Urinary bladder (tissue), 4 donors: ENCODE measurements around the gene RNF220. TPM values are rescaled to one million over a fixed set of nuclear protein-coding genes. Genes with fewer than 3 reads are reported as not detected.

Source experiments
- DNase-seq: peaks from one replicate; pipeline ENCODE4 v3.0.0-alpha.2; 2015; ENCODE audit errors: extremely low spot score
- H3K27ac ChIP-seq: one replicate; pipeline ENCODE4 v1.5.1; 2013; ENCODE audit warnings: low read depth, mild to moderate bottlenecking, moderate library complexity
- H3K36me3 ChIP-seq: one replicate; pipeline ENCODE4 v1.6.1; 2013; ENCODE audit warnings: mild to moderate bottlenecking, moderate library complexity; ENCODE audit not compliant: insufficient read depth
- H3K4me1 ChIP-seq: one replicate; pipeline ENCODE4 v1.6.1; 2013; ENCODE audit warnings: mild to moderate bottlenecking, moderate library complexity; ENCODE audit not compliant: insufficient read depth
- H3K4me3 ChIP-seq: one replicate; pipeline ENCODE4 v1.5.1; 2013; ENCODE audit warnings: low read depth, low read length
- WGBS: extraction: QIAGEN DNeasy Blood & Tissue Kit; methylation state at CpG from one replicate; pipeline ENCODE4 v1.1.7; 2013; 5-methylcytosine and 5-hydroxymethylcytosine counted together
- polyA plus RNA-seq: library from polyadenylated mRNA; stranded (reverse); fragments of 200-250 nt; gene quantifications from one replicate; pipeline ENCODE4 v1.2.3, GENCODE V29; 2013
- total RNA-seq: library from RNA; depleted of rRNA; stranded (reverse); fragments of >200 nt; gene quantifications from one replicate; pipeline ENCODE4 v1.2.3, GENCODE V29; 2014
- donor health status: healthy with polysubstance abuse.
- donor health status: healthy.

Gene RNF220
- total and polyA plus RNA-seq, 2 donors: 17.3 to 89.6 TPM

DNA sequence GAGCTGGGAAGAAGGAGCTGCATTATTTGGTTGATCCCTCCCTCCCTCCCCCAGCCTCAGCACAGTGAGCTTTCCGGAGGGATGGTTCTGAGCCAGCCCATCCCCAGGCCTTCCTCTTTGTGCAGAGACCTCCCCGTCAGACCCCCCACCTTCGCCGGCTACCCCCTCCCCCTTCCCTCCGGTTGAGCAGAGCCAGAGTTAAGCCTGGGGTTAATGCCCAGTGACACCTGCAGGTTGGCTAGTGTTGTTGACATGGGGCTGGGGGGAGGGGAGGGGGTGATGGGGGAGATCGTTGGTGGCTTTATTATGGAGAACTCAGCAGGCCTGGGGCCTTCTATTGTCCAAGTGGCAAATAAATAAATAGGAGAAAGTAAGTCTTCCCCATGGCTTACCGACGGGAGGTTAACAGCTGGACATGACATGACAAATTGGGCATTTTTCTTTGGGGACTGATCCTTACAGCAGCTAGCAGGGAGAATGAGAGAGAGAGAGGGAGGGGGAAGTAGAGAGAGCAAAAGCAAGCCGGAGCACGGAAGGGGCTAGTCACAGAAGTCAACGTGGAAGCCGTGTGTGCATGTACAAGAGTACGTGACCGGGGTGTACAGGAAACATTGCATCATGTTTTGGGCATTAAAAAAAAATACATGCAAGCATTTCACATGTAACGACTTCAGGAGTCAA lies 138.1 kb downstream of the RNF220 start:
- H3K27ac ChIP-seq: no peak overlapping the region
- no peaks in the 10 kb centered on the region for H3K36me3 ChIP-seq
- no peaks in the 10 kb centered on the region for H3K4me1 ChIP-seq
- WGBS: 23% methylated on average over 15 of the region's 15 CpGs
- no peak overlapping the region for H3K4me3 ChIP-seq
- DNase-seq: no peak

- Histone ChIP-seq H3K36me3 (no peaks in the 10 kb centered on the region), H3K4me1 (no peaks in the 10 kb centered on the region), H3K27ac (no peak overlapping the region), H3K4me3 (no peak overlapping the region)
- 50% methylated on average over 7 of the region's 7 CpGs for WGBS
- no peak for DNase-seq
These were observed 138.7 kb downstream of the RNF220 start for GRCh38 chr1:44543786-44544185.

DNA sequence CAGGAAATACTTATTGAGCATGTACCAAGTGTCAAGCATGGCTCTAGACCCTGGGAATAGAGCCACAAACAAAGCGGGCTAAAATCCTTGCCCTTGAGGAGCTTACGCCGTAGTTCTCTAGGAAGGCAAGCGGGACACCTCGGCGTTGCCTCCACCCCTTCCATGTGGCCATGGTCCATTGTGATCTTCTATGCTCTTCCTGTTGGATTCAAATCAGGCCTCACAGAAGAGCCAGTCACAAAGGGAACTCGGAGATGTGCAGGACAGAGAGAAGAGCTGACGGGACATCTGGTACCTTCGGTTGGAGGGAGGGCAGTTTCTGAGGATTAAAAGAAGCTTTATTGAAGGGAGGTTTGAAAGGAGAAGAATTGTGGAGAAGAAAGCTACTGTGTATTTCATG lies 139.9 kb downstream of the RNF220 start:
- H3K27ac ChIP-seq: no peak overlapping the region
- H3K36me3 ChIP-seq: no peaks in the 10 kb centered on the region
- no peak overlapping the region for H3K4me3 ChIP-seq
- DNase-seq: no peak
- H3K4me1 ChIP-seq: no peaks in the 10 kb centered on the region
- WGBS: 82% methylated on average over 9 of the region's 9 CpGs

DNA sequence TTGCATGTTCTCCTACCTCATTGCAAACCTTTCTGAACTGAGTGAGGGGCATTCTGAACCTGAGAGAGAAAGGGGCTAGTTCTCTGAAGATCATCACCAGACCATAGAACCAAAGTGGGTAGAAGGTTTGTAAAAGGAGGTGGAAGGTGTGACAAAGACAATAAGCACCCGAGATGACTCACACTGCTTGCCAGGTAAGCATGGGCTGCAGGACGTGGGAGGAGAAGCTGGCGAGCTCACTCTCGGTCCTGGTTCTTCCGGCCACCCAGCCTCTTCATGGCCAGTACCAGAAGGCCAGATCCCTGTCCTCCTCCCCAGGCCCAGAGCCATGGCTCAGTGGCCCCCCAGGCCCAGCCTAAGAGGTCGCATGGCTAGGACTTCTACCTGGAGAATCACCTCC lies 140.9 kb downstream of the RNF220 start:
- DNase-seq: no peak
- no peak overlapping the region for H3K4me3 ChIP-seq
- WGBS: 69% methylated on average over 6 of the region's 6 CpGs
- no peaks in the 10 kb centered on the region for H3K36me3 ChIP-seq
- no peaks in the 10 kb centered on the region for H3K4me1 ChIP-seq
- H3K27ac ChIP-seq: no peak overlapping the region

- WGBS: 44% methylated on average over 10 of the region's 10 CpGs
- no peak overlapping the region for H3K27ac ChIP-seq
- DNase-seq: no peak
- H3K36me3 ChIP-seq: no peaks in the 10 kb centered on the region
- H3K4me1 ChIP-seq: no peaks in the 10 kb centered on the region
- no peak overlapping the region for H3K4me3 ChIP-seq
These were observed 141.5 kb downstream of the RNF220 start for GRCh38 chr1:44546403-44547053.

GRCh38 chr1:44547361-44547760 lies 142.3 kb downstream of the RNF220 start:
- no peak for DNase-seq

GRCh38 chr1:44547837-44548236 lies 142.8 kb downstream of the RNF220 start:
- 77% methylated on average over 8 of the region's 8 CpGs for WGBS
- no peak overlapping the region for H3K4me3 ChIP-seq
- DNase-seq: no peak
- no peaks in the 10 kb centered on the region for H3K4me1 ChIP-seq
- no peak overlapping the region for H3K27ac ChIP-seq
- no peaks in the 10 kb centered on the region for H3K36me3 ChIP-seq

More at GRCh38 chr1:44547361-44547760, 142.3 kb downstream of the RNF220 start:
- WGBS: 79% methylated on average over 6 of the region's 6 CpGs
- no peaks in the 10 kb centered on the region for H3K36me3 ChIP-seq
- H3K4me1 ChIP-seq: no peaks in the 10 kb centered on the region
- no peak overlapping the region for H3K27ac ChIP-seq
- H3K4me3 ChIP-seq: no peak overlapping the region

DNA sequence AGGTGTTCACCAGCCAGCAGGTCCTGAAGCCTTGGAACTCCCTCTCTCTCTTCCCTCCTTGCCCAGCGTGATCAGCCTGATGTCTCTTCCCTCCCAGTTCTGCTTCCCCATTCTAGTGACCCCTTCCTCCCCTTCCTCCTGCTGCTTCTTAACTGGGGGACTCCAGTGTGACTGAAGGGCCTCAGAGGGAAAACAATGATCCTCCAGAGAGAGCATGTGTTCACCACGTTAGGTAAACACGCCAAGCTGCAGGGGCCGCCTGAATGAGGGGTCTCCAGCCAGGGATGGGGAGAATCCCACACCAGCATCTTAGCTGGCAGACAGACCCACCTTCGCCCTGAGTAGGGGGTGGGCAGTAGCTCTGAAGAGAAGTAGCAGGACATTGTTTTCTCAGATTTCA lies 144.5 kb downstream of the RNF220 start:
- no peaks in the 10 kb centered on the region for H3K36me3 ChIP-seq
- DNase-seq: no peak
- WGBS: 61% methylated on average over 5 of the region's 5 CpGs

DNA sequence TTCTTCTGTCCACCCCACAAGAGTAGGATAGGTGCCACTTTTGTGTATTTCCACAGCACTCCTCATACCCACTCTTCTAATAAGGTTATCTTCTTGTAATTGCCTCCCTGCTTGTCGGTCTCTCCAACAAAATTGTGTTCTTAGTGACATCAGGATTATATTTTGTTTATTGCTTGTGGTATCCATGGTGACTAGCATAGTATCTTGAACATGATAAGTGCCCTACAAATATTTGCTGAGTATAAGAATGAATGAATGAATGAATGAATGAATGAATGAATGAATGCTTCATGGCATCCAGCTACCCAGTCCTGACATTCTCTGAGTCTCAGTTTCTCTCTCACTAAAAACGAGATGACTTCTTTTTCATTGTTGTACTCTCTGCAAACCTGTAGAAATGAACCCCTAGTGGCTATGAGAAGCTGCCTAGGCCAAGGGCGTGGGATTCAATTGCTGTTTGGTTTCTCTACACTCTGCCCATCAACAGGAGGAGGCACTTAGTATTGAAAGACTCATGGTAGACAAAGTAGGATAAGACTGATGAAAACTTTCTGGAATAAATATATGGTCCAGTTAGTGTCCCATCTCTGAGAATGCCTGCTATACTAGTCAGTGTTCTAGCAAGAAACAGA lies 148.2 kb downstream of the RNF220 start:
- Histone ChIP-seq H3K36me3 (no peaks in the 10 kb centered on the region), H3K27ac (no peak overlapping the region)
- 57% methylated on average over 3 of the region's 3 CpGs for WGBS

More for the DNA sequence above, 144.5 kb downstream of the RNF220 start:
- Histone ChIP-seq H3K27ac (no peak overlapping the region), H3K4me1 (no peaks in the 10 kb centered on the region), H3K4me3 (no peak overlapping the region)

GRCh38 chr1:44553771-44554170 lies 148.7 kb downstream of the RNF220 start:
- Histone ChIP-seq H3K27ac (no peak overlapping the region), H3K36me3 (no peaks in the 10 kb centered on the region), H3K4me3 (no peak overlapping the region), H3K4me1 (no peaks in the 10 kb centered on the region)
- no peak for DNase-seq
- 71% methylated on average over 6 of the region's 6 CpGs for WGBS

More for the DNA sequence above, 148.2 kb downstream of the RNF220 start:
- Histone ChIP-seq H3K4me3 (no peak overlapping the region), H3K4me1 (no peaks in the 10 kb centered on the region)
- no peak for DNase-seq

GRCh38 chr1:44554706-44555105 lies 149.7 kb downstream of the RNF220 start:
- H3K36me3 ChIP-seq: no peaks in the 10 kb centered on the region
- no peak overlapping the region for H3K4me3 ChIP-seq
- no peak overlapping the region for H3K27ac ChIP-seq
- H3K4me1 ChIP-seq: no peaks in the 10 kb centered on the region
- DNase-seq: no peak
- 64% methylated on average over 2 of the region's 2 CpGs for WGBS

DNA sequence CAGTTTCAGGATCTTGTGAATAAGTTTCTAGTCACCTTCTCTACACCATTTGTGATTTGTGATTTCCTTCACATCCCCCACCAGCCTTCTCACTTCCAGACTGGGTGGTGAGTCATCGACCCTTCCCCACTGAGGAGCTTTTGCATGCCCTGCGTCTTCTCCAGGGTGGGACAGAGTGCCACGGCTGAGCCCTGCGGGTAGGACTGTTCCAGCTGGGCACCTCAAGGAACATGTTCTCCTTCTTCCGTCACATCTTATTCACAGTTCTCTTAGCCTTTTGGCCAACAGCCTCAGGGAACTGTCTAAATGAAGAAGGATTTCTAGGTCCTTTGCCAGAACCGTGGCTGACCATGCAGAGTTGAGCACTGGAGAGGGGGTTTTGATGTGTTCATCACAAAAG lies 152.7 kb downstream of the RNF220 start:
- Histone ChIP-seq H3K4me1 (no peaks in the 10 kb centered on the region), H3K36me3 (no peaks in the 10 kb centered on the region), H3K4me3 (no peak overlapping the region), H3K27ac (no peak overlapping the region)
- 70% methylated on average over 6 of the region's 6 CpGs for WGBS
- DNase-seq: no peak

DNA sequence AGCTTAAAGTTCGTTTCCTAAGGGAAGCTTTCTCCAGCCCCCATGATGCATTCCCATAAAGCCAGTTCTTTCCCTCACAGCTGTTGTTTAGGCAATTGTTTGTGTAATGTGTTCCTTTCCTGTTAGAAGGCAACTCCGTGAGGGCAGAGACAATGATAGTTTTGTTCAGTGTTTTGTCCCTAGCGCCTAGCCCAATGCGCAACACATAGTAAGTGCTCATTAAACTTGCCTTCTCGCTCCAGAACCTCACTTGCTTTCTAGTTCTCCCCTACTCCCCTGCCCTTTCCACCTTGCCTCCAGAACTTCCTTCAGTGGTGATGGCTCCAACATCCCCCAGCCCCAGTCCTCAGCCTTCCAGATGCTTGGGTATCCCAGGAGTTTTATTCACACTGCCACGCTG lies 153.8 kb downstream of the RNF220 start:
- H3K4me3 ChIP-seq: no peak overlapping the region
- H3K36me3 ChIP-seq: no peaks in the 10 kb centered on the region
- 67% methylated on average over 6 of the region's 6 CpGs for WGBS
- DNase-seq: no peak
- H3K27ac ChIP-seq: no peak overlapping the region
- no peaks in the 10 kb centered on the region for H3K4me1 ChIP-seq

GRCh38 chr1:44559330-44559729 lies 154.3 kb downstream of the RNF220 start:
- no peak for DNase-seq
- H3K36me3 ChIP-seq: no peaks in the 10 kb centered on the region
- H3K27ac ChIP-seq: no peak overlapping the region
- H3K4me3 ChIP-seq: no peak overlapping the region
- WGBS: 43% methylated on average over 13 of the region's 13 CpGs
- no peaks in the 10 kb centered on the region for H3K4me1 ChIP-seq
